Astrocyte (in vitro differentiated cells and primary cell): ENCODE measurements around the gene PRRT3. TPM values are rescaled to one million over a fixed set of nuclear protein-coding genes. Genes with fewer than 3 reads are reported as not detected.

Experiments used
- DNase-seq: peaks from one replicate; pipeline ENCODE4 v3.0.0-alpha.2; 2010; ENCODE audit warnings: low read depth
- FAIRE-seq: peaks from 2 replicates; lab custom pipeline; 2011; peaks lifted over from hg19 to GRCh38; lab: Jason Lieb, UNC
- H2AFZ ChIP-seq: 2 replicates; pipeline ENCODE4 v1.6.0; 2012; ENCODE audit warnings: low read depth, low read length, inconsistent platforms
- H3K27ac ChIP-seq: 2 replicates; pipeline ENCODE4 v1.5.1; 2011; ENCODE audit warnings: low read depth, low read length, inconsistent platforms
- H3K27me3 ChIP-seq: 2 replicates; pipeline ENCODE4 v1.6.0; 2011; ENCODE audit warnings: low read length, inconsistent platforms; ENCODE audit not compliant: insufficient read depth
- H3K36me3 ChIP-seq: 2 replicates; pipeline ENCODE4 v1.5.1; 2011; ENCODE audit warnings: low read length, inconsistent platforms; ENCODE audit not compliant: insufficient read depth
- H3K4me1 ChIP-seq: 2 replicates; pipeline ENCODE4 v1.5.1; 2011; ENCODE audit warnings: low read length, inconsistent platforms; ENCODE audit not compliant: insufficient read depth
- H3K4me2 ChIP-seq: 2 replicates; pipeline ENCODE4 v1.6.0; 2012; ENCODE audit warnings: low read length, inconsistent platforms
- H3K4me3 ChIP-seq: 2 replicates; pipeline ENCODE4 v1.5.1; 2011; ENCODE audit warnings: low read depth, mild to moderate bottlenecking, low read length, inconsistent platforms; ENCODE audit not compliant: insufficient read depth
- H3K79me2 ChIP-seq: 2 replicates; pipeline ENCODE4 v1.6.0; 2012; ENCODE audit warnings: mild to moderate bottlenecking, low read length, inconsistent platforms; ENCODE audit not compliant: insufficient read depth
- H3K9ac ChIP-seq: 2 replicates; pipeline ENCODE4 v1.6.0; 2012; ENCODE audit warnings: mild to moderate bottlenecking, low read length, inconsistent platforms
- H3K9me3 ChIP-seq: 2 replicates; pipeline ENCODE4 v1.5.1; 2012; ENCODE audit warnings: low read depth, mild to moderate bottlenecking, low read length, inconsistent platforms; ENCODE audit not compliant: insufficient read depth
- H4K20me1 ChIP-seq: 2 replicates; pipeline ENCODE4 v1.6.0; 2012; ENCODE audit warnings: low read length, inconsistent platforms; ENCODE audit not compliant: insufficient read depth
- H3K27ac Mint-ChIP-seq: one replicate; pipeline ENCODE4 v1.8.0; 2021; ENCODE audit warnings: mild to moderate bottlenecking, mixed read lengths; ENCODE audit not compliant: unreplicated experiment
- H3K27me3 Mint-ChIP-seq: one replicate; pipeline ENCODE4 v1.8.0; 2021; ENCODE audit warnings: low read depth, mixed read lengths; ENCODE audit not compliant: unreplicated experiment
- H3K36me3 Mint-ChIP-seq: one replicate; pipeline ENCODE4 v1.8.0; 2021; ENCODE audit warnings: low read depth, mixed read lengths; ENCODE audit not compliant: unreplicated experiment
- H3K4me1 Mint-ChIP-seq: one replicate; pipeline ENCODE4 v1.8.0; 2021; ENCODE audit warnings: low read depth, mixed read lengths; ENCODE audit not compliant: unreplicated experiment
- H3K4me3 Mint-ChIP-seq: one replicate; pipeline ENCODE4 v1.8.0; 2021; ENCODE audit warnings: mild to moderate bottlenecking, moderate library complexity, mixed read lengths; ENCODE audit not compliant: unreplicated experiment
- H3K9me3 Mint-ChIP-seq: one replicate; pipeline ENCODE4 v1.8.0; 2021; ENCODE audit warnings: mild to moderate bottlenecking, mixed read lengths; ENCODE audit not compliant: unreplicated experiment
- EZH2 ChIP-seq: IDR thresholded peaks from 2 replicates; pipeline ENCODE4 v1.6.1; 2012; ENCODE audit warnings: mild to moderate bottlenecking, low read length, inconsistent platforms; ENCODE audit not compliant: insufficient read depth
- total RNA-seq: library from RNA; stranded (reverse); gene quantifications from 2 replicates; pipeline ENCODE4 v1.2.1, GENCODE V29; 2021
- TF ChIP-seq, protein P1 (sequence below): IDR thresholded peaks from 2 replicates; pipeline ENCODE4 v1.5.1; 2011; ENCODE audit warnings: low read depth, mild to moderate bottlenecking, inconsistent platforms, low read length, moderate library complexity; ENCODE audit not compliant: insufficient read depth

PRRT3 gene
- total RNA-seq, 1 donor from 2014 or later, result 2.4 TPM

- Histone ChIP-seq H3K4me3 (no peak overlapping the region), H3K4me2 (no peak overlapping the region), H3K79me2 (peaks cover 5% of the 10 kb centered on the region), H3K4me1 (peaks cover 19% of the 10 kb centered on the region), H3K27me3 (no peaks in the 10 kb centered on the region), H4K20me1 (peaks cover 15% of the 10 kb centered on the region), H3K9me3 (no peaks in the 10 kb centered on the region), H3K27ac (no peak overlapping the region), H3K36me3 (peaks cover 3% of the 10 kb centered on the region), H2AFZ (no peak overlapping the region), H3K9ac (no peak overlapping the region)
- Mint-ChIP-seq H3K36me3 (peaks cover 4% of the 10 kb centered on the region), H3K9me3 (no peaks in the 10 kb centered on the region), H3K27ac (no peak overlapping the region), H3K27me3 (no peaks in the 10 kb centered on the region), H3K4me1 (peaks cover 45% of the 10 kb centered on the region), H3K4me3 (no peak overlapping the region)
- TF ChIP-seq, protein P1, sequence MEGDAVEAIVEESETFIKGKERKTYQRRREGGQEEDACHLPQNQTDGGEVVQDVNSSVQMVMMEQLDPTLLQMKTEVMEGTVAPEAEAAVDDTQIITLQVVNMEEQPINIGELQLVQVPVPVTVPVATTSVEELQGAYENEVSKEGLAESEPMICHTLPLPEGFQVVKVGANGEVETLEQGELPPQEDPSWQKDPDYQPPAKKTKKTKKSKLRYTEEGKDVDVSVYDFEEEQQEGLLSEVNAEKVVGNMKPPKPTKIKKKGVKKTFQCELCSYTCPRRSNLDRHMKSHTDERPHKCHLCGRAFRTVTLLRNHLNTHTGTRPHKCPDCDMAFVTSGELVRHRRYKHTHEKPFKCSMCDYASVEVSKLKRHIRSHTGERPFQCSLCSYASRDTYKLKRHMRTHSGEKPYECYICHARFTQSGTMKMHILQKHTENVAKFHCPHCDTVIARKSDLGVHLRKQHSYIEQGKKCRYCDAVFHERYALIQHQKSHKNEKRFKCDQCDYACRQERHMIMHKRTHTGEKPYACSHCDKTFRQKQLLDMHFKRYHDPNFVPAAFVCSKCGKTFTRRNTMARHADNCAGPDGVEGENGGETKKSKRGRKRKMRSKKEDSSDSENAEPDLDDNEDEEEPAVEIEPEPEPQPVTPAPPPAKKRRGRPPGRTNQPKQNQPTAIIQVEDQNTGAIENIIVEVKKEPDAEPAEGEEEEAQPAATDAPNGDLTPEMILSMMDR, result no peak
- TF ChIP-seq EZH2, result no peak
- FAIRE-seq (no peak), DNase-seq (no peak)
Measured at GRCh38 chr3:9899289-9899791, 52.9 kb downstream of the PRRT3 start.

DNA sequence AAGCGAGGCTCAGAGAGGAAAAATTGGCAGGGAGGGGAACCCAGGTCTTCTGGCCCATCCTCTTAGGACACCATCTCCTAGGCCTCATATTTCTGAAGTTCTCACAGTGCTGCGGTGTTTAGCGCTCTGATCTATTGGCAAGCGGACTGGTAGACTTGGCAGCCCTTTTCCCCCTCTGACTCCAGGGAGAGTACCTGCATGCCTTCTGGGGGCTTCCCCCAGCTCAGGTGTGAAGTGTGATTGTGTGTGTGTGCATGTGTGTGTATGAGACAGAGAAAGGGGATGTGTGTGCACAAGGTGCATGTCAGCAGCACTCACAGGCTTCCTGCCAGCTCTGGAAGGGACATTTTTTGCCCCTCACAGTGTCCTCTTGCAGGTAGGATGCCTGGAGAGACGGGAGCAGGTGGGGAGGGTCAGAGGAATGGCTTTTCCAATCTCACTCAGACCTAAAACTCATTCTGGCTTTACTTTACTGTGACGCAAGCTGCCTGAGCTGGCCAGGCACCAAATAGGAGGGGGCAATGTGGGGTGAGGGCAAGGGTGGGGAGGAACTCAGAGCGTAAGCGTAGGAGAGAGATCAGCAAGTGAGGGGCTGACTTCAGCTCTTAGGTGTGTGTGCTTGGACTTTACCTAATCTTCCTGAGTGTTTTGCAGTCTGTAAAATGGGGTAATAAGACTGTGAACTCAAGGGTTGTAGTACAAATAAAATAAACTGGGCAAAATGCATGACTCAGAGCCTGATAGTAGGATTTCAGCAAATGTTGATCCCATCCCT is 53.6 kb downstream of the PRRT3 start:
- H3K4me3 Mint-ChIP-seq, result no peak overlapping the region
- no peaks in the 10 kb centered on the region for H3K9me3 Mint-ChIP-seq
- FAIRE-seq (no peak), DNase-seq (no peak)
- no peak overlapping the region for H3K27ac Mint-ChIP-seq
- no peak overlapping the region for H3K27ac ChIP-seq
- peaks cover 3% of the 10 kb centered on the region for H3K36me3 ChIP-seq
- H3K4me1 ChIP-seq, result peaks cover 24% of the 10 kb centered on the region
- H3K79me2 ChIP-seq, result peaks cover 5% of the 10 kb centered on the region
- H3K4me1 Mint-ChIP-seq, result peaks cover 45% of the 10 kb centered on the region
- H3K27me3 ChIP-seq, result no peaks in the 10 kb centered on the region
- H3K4me3 ChIP-seq, result no peak overlapping the region
- H3K4me2 ChIP-seq, result no peak overlapping the region
- H3K9ac ChIP-seq, result no peak overlapping the region
- H3K36me3 Mint-ChIP-seq, result peaks cover 9% of the 10 kb centered on the region
- H3K9me3 ChIP-seq, result no peaks in the 10 kb centered on the region
- peaks cover 21% of the 10 kb centered on the region for H4K20me1 ChIP-seq
- H2AFZ ChIP-seq, result no peak overlapping the region
- TF ChIP-seq, protein P1, result no peak
- no peak for TF ChIP-seq EZH2
- H3K27me3 Mint-ChIP-seq, result no peaks in the 10 kb centered on the region
